GM10248 (cell line): ENCODE measurements around the gene SLCO4A1.

Experiments used
- CTCF ChIA-PET: fragments of 300-600 bp; sonication (Branson Sonifier 250); formaldehyde crosslinking; extraction: SDS; loops from one replicate; lab custom pipeline; 2021; ENCODE audit warnings: antibody characterized with exemption; lab: Yijun Ruan, JAX
- POLR2A ChIA-PET: fragments of 350-650 bp; sonication (Branson Sonifier 250); formaldehyde crosslinking; extraction: SDS; loops from one replicate; lab custom pipeline; 2020; ENCODE audit warnings: antibody characterized with exemption; lab: Yijun Ruan, JAX
- DNase-seq: peaks from one replicate; pipeline ENCODE4 v3.0.0; 2012; ENCODE audit errors: extremely low spot score
- CTCF ChIP-seq: IDR thresholded peaks from 2 replicates; pipeline ENCODE4 v1.5.1; 2012; ENCODE audit warnings: mild to moderate bottlenecking, low read depth; ENCODE audit errors: extremely low read depth, missing control alignments, control extremely low read depth

Gene SLCO4A1

GRCh38 chr20:62656197-62656918 lies 14.1 kb downstream of the SLCO4A1 start:
- TF ChIP-seq CTCF, result no peak
- ChIA-PET POLR2A (no interaction called here), CTCF (interaction anchor here (0.7 to 2.0 kb wide), 9 partner anchors 10 to 157 kb away, joined by 3 to 10 read pairs (median 3); no protein-coding TSS in a partner anchor)
- no peak for DNase-seq

GRCh38 chr20:62656919-62657588 lies 14.8 kb downstream of the SLCO4A1 start:
- ChIA-PET CTCF (interaction anchor here (0.7 to 1.3 kb wide), 5 partner anchors 10 to 157 kb away, joined by 3 to 4 read pairs (median 3); no protein-coding TSS in a partner anchor), POLR2A (no interaction called here)
- no peak for TF ChIP-seq CTCF
- no peak for DNase-seq

- POLR2A ChIA-PET, result no interaction called here
- CTCF ChIA-PET, result no interaction called here
- no peak for DNase-seq
- TF ChIP-seq CTCF, result no peak
These were observed 15.3 kb downstream of the SLCO4A1 start for GRCh38 chr20:62657589-62657942.

- CTCF ChIA-PET, result no interaction called here
- DNase-seq, result no peak
- no peak for TF ChIP-seq CTCF
- POLR2A ChIA-PET, result no interaction called here
These were observed 15.7 kb downstream of the SLCO4A1 start for GRCh38 chr20:62657956-62658355.

- CTCF ChIA-PET, result no interaction called here
- POLR2A ChIA-PET, result no interaction called here
- TF ChIP-seq CTCF, result no peak
- DNase-seq, result no peak
These were observed 16.4 kb downstream of the SLCO4A1 start for GRCh38 chr20:62658593-62659178.

GRCh38 chr20:62659488-62660239 lies 17.4 kb downstream of the SLCO4A1 start:
- CTCF ChIA-PET, result no interaction called here

More at GRCh38 chr20:62659488-62660239, 17.4 kb downstream of the SLCO4A1 start:
- POLR2A ChIA-PET, result no interaction called here
- DNase-seq, result no peak
- TF ChIP-seq CTCF, result no peak
